K562 (cell line): Measurements from ENCODE around the gene UBE2N. TPM values are rescaled to one million over a fixed set of nuclear protein-coding genes. Genes with fewer than 3 reads are reported as not detected.

Source experiments
- ARID1B ChIP-seq: fragments of 450-650 bp; IDR thresholded peaks from 2 replicates; pipeline ENCODE4 v1.6.1; 2016; ENCODE audit warnings: antibody characterized with exemption, mild to moderate bottlenecking, inconsistent platforms
- ATF6 ChIP-seq: sonication (generic); formaldehyde crosslinking; IDR thresholded peaks from 2 replicates; pipeline ENCODE4 v1.4.0; 2020; ENCODE audit warnings: mild to moderate bottlenecking, missing genetic modification reagents
- BACH1 ChIP-seq: fragments of 200-800 bp; sonication (Bioruptor generic); IDR thresholded peaks from 2 replicates; pipeline ENCODE4 v1.6.1; 2016; ENCODE audit warnings: missing genetic modification characterization, missing compliant biosample characterization
- KLF13 ChIP-seq: fragments of 450-650 bp; IDR thresholded peaks from 2 replicates; pipeline ENCODE4 v1.6.1; 2016; ENCODE audit warnings: missing genetic modification characterization, low read depth, mild to moderate bottlenecking, missing compliant biosample characterization, moderate library complexity, borderline replicate concordance
- NR4A1 ChIP-seq, 2 experiments: fragments of 250-450 bp in 1 of 2; fragments of 450-650 bp in 1 of 2; sonication (Bioruptor Pico) in 1 of 2; IDR thresholded peaks; 2 replicates each; pipeline versions ENCODE4 v1.4.0 to v1.6.1; 2016 to 2020; ENCODE audit warnings: mild to moderate bottlenecking in 2 of 2, missing compliant biosample characterization in 1 of 2, missing genetic modification characterization in 1 of 2, moderate library complexity in 1 of 2
- PCBP1 ChIP-seq: fragments of 200-400 bp; formaldehyde crosslinking; IDR thresholded peaks from 2 replicates; pipeline ENCODE4 v1.6.1; 2018; ENCODE audit warnings: mild to moderate bottlenecking, low read depth, low read length; ENCODE audit not compliant: poor library complexity, severe bottlenecking
- ZBTB33 ChIP-seq: sonication (generic); formaldehyde crosslinking; IDR thresholded peaks from 2 replicates; pipeline ENCODE4 v1.8.1; 2023; ENCODE audit warnings: mild to moderate bottlenecking, missing genetic modification reagents
- ZNF512 ChIP-seq: IDR thresholded peaks from 2 replicates; pipeline ENCODE4 v1.6.1; 2016; ENCODE audit warnings: missing genetic modification characterization, missing compliant biosample characterization
- ZNF76 ChIP-seq: fragments of 250-450 bp; sonication (Bioruptor Pico); IDR thresholded peaks from 2 replicates; pipeline ENCODE4 v1.4.0; 2020; ENCODE audit warnings: mild to moderate bottlenecking, moderate library complexity, borderline replicate concordance
- polyA plus RNA-seq, 8 experiments: library from polyadenylated mRNA; depleted of rRNA in 4 of 8; stranded (reverse) in 5 of 8; unstranded in 3 of 8; fragments of >200 nt; fragmentation: Nextera tagmentation in 2 of 8; fragmentation: Illumina TruSeq in 1 of 8; extraction: Ambion mirVana in 2 of 8; extraction: Trizol in 1 of 8; gene quantifications; 2 replicates each; pipeline versions ENCODE4 v1.2.1 to v1.2.3, GENCODE V29; 2011 to 2014; ENCODE audit warnings: inconsistent platforms in 1 of 8, missing spikeins in 1 of 8
- total RNA-seq, 7 experiments: library from RNA; depleted of rRNA in 6 of 7; stranded (reverse); fragments of >200 nt in 6 of 7; fragmentation: Illumina TruSeq in 2 of 7; extraction: Trizol in 2 of 7; gene quantifications; 2 replicates each; pipeline versions ENCODE4 v1.2.1 to v1.2.3, GENCODE V29; 2011 to 2021; ENCODE audit warnings: low replicate concordance in 1 of 7

UBE2N gene
- total and polyA plus RNA-seq, 9 of the 15 experiments (the other 6 are each of a cell fraction or from before 2014, with no cell fraction given): 189 to 826 (median 260) TPM

- TF ChIP-seq NR4A1 (CRISPR knock-in tag; IDR thresholded peaks at IDR 0.05) (no peak), NR4A1 (tag; IDR thresholded peaks at IDR 0.05) (peak; percentile 54; the same call in 1 of the 2 replicates), ARID1B (0 out of 2 replicates have a peak, but pooled peaks have one; percentile 35), KLF13 (0 out of 2 replicates have a peak, but pooled peaks have one; percentile 42), ZNF512 (tag) (0 out of 2 replicates have a peak, but pooled peaks have one; percentile 34), PCBP1 (peak; percentile 28), ZNF76 (CRISPR knock-in tag) (no peak), ATF6 (CRISPR knock-in tag) (0 out of 2 replicates have a peak, but pooled peaks have one; percentile 46), ZBTB33 (CRISPR knock-in tag) (0 out of 2 replicates have a peak, but pooled peaks have one; percentile 34), BACH1 (tag) (no peak)
These were observed 64.2 kb downstream of the UBE2N start, which contains the start of gene NUDT4 (continued) for GRCh38 chr12:93377252-93378195.
